SIG-M5 treated with dmso at 0.1 percent for 504 hours (cell line): Measurements from ENCODE around the gene ITSN2.
"Not testable (repeated sequence)": the region's sequence is repeated elsewhere in the genome, so short reads cannot be mapped to it uniquely, and the experiment has no call there.

Source experiments
- DNase-seq: peaks from one replicate; lab custom pipeline; 2025; ENCODE audit not compliant: unreplicated experiment; lab: John Stamatoyannopoulos, UW

ITSN2 gene

DNA sequence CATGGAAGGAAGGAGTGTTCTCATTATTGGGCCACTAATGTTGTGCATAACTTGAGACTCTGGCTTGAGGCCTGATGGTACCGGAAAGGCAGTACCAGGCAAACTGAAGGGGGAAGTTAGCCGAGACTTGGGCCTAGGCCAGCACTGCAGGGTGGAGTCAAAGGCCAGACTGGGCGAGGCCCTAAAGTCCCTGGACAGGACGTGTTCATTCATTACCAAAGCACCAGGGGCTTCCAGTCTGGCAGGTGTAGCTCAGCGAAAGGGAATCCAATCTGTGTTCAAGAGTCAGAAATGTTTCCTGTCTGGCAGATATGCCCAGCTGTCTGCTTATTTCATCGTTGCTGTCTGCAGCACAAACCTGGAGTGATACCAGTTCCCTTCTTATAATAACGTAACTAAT is 4.7 kb upstream of the ITSN2 start:
- DNase-seq: no peak

DNA sequence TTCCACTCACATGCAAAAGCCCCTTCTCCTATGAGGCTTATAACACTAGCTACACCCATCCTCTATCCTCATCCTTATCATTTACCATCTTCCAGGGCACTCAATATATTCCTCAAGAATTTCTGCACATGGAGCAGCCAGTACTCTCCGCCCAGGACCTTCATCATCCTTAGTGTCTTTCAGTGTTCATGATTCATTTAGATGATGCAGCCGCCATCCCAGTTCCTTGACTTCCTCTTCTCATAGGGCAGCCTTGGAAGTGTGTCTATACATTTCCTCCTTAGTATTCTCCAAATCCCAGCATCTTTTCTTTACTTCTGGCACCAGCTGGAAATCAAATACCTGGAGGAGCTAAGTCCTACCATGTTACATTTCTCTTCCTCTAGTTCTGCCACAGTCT is 3.0 kb upstream of the ITSN2 start:
- DNase-seq: no peak

DNA sequence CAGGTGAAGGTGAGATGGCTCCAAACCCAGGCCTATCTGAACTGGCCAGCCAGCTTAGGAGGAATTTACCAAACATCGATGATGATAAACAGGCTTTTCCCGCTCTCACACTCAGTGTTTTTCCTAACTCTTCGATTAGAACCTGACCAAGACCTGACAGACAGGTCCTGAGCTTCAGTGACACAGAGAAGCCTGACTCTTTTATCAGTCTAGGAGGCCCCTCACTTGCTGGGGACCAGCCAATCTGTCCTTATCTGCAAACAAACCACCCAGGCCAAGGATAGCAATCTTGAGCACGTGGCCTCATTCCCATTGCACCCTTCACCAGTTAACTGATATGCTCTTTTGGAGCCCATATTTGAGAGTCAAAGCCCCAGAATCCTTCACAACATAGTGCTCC is 1.9 kb upstream of the ITSN2 start:
- DNase-seq: no peak

DNA sequence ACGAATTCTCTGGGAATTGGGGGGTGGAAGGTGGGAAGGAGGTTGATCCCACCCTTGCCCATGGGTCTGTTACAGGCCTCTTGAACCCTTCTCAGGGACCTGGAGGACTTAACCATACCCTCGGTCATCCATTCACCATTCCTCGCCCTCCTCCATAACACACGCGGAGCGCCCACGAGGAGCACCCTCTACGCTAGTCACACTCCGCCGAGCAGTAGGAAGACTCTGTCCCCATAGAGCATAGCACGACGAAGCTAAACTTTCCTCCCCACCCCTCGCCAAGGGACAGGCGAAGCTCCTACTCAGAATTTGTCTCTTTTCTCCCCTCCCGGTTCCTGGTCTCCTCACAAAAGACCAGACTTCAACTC is 611 bp upstream of the ITSN2 start:
- DNase-seq: no peak

DNA sequence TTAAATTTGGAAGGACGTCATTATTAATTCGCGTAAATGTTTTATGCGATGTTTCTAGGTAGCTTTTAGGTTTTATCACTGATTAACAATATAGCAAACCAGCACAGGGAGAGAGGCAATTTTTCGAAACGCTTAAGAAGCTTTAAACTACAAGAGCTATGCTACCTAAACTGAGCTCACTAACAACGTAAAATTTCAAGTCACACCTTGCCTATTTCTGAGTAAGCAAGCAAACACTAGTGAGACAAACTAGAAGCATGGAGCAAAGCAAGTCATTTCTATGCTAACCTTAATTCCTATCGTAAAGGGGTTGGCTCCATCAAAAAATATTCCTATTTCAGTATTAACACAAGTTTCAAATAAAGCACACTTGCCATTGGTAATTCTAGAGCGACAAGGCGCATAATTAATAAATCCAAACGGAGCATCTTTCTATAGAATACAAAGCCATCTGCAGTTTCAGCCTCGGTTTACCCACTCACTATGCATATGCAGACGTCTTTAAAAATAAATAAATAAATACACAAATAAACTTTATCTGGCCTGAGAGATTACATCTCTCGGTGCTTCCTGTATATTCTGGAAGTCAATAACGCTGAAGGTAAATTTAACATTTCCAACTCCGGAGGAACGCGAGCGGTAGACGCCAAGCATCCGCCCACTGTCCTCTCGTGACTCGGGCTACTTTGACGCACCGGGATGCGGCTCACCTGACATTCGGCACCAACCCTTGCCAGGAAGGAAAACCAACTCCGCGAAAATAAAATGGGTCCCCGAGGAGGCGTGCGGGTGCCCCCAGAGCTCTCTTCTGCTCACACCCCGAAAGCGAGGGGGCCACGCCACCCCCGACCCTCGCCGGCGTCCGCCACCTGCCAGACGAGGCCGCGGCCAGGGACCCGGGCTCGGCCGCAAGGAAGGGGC is 947 bp downstream of the ITSN2 start:
- no peak for DNase-seq

DNA sequence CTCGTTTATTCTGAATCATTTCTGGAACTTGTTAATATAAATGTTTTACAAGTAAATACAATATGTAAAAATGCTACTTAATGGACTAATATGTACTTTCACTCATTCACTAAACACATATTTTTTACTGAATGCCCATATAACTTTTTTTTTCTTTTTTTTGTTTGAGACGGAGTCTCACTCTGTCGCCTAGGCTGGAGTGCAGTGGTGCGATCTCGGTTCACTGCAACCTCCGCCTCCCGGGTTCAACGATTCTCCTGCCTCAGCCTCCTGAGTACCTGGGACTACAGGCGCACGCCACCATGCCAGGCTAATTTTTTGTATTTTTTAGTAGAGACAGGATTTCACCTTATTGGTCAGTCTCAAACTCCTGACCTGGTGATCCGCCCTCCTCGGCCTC is 2.6 kb downstream of the ITSN2 start:
- not testable (repeated sequence) for DNase-seq

DNA sequence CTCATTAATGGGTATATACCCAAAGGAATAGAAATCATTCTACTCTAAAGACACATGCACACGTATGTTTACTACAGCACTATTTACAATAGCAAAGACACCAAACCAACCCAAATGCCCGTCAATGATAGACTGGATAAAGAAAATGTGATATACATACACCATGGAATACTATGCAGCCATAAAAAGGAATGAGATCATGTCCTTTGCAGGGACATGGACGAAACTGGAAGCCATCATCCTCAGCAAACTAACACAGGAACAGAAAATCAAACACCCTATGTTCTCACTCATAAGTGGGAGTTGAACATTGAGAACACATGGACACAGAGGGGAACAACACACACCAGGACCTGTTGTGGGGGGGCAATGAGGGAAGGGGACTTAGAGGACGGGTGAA is 3.2 kb downstream of the ITSN2 start:
- not testable (repeated sequence) for DNase-seq

DNA sequence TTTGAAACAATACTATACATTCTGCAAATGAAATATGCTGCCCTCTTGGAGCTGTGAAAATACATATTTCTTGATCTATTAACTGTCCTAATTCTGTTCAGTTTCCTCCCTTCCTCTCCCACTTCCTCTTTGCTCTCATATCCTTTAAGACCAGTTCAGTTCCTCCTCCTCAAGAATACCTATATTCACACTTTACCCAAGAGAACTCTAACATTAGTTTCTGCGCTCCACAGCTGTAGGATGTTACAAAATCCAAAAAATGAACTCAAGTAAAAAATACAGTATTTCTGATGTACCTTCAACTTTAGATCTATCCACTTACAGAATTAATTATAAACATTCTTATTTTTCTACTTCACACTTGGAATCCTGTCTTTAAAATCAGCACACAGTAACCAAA is 5.4 kb downstream of the ITSN2 start:
- DNase-seq: peak; percentile 89

DNA sequence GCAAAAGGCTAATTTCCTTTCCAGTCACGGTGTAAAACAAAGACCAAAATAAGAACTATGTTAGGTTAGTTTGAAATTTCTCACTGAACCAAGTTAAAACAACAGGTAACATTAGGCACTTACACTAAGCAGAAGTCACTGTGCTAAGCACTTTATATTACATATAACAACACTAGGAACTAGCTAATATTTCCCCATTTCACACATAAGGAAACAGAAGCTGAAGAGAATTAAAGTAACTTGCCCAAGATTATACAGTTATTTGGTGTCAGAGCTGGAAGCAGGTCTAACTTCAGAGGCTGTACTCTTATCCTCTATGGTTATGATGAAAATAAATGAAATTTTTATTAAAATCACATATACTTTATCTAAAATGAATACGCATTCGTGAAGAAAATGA is 5.9 kb downstream of the ITSN2 start:
- DNase-seq: no peak

DNA sequence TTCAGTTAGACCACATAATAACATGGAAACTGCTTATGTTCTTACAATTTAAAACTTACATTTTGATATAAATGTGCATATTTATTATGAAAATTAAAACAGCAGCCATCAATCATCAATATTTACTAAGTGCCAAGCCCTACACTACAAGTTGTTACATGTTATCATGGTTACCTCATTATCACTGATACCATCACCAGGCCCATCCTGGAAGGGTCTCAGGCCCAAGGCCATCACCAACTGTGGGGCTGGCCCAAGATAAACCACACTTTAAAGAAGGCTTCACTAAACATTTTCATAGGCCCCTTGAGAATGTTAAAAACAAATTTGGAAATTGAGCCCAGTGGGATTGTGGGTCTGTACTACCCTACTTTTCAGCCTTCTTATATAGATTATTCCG is 6.4 kb downstream of the ITSN2 start:
- DNase-seq: no peak

DNA sequence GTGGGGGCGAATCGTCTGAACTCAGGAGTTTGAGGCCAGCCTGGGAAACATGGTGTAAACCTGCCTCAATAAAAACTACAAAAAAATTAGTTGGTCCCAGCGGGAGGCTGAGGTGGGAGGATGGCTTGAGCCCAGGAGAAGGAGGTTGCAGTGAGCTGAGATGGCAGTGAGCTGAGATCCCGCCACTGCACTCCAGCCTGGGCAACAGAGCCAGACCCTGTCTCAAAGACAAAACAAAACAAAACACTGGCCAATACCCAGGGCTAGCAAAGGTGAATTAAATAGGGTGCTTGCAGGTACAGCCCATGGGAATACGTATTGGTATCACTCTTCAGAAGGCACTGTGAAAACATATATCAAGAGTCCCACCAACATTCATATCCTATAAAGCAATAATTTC is 7.0 kb downstream of the ITSN2 start:
- no peak for DNase-seq

DNA sequence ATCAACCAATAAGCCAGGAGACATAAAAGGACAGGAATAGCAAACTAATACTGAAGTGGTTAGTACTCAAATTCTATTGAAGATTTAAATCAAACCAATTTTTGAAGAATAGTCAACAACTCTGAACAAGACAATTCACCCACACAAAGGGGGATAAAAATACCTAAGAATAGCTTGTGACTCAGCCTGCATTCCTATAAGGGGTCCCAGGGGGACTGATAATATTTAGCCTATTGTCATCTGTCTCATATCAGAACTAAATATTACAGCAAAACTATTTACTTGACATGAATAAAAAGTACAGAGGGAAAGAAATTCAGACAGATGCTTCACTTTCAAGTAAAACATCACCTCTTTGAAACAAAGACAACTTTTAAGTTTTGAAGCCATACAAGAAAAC is 7.7 kb downstream of the ITSN2 start:
- no peak for DNase-seq

DNA sequence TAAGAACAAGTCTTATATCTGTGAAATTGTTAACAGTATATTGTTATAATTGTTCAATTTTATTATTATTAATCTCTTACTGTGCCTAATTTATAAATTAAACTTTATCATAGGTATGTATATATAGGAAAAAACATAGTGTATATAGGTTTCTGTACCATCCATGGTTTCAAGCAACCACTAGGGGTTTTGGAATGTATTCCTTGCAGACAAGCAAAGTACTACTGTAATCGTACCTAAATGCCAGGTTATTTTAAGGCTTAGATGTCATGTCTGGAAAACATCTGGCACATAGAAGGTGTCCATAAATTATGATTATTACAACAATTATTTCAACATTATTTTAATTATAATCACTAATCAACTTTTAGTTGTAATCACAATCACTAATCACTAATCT is 8.4 kb downstream of the ITSN2 start:
- no peak for DNase-seq

DNA sequence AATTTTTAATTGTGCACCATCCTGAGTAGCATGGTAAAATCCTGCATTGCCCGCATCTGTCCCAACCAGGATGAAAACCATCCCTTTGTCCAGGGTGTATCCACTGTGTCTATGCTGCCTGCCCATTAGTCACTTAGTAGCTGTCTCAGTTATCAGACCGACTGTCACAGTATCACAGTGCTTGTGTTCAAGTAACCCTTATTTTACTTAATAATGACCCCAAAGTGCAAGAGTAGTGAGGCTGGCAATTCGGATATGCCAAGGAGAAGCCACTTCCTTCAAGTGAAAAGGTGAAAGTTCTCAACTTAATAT is 8.8 kb downstream of the ITSN2 start:
- no peak for DNase-seq

DNA sequence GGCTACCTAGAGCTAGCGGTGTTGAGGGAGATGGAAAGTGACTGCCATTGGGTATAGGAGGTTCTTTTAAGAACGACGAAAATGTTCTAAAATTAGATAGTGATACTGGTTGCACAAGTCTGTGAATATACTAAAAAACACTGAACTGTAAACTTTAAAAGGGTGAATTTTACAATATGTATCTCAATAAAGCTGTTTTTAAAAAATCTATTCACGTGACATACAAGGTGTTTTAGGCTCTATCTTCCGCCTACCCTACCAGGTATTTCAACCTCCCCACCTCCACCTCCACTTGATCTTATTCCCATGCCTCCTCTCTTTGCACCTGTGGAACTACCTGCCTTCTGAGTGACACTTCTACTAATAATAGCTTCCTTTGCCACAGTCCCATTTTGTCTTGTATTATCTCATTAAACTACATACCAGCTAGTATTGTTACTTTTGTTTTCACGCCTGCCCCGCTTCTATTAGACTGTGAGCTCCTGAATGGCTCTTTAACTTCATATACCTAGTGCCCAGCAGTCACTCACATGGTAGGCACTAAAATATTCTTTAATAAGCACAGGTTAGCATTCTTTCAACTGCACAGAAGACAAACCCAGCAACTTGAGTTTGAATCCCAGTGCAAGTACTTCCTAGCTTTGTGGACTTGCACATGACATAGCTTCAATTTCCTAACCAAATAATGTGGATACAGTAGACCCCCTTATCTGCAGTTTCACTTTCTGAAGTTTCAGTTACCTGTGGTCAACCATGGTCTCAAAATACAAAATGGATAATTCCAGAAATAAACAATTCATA is 9.3 kb downstream of the ITSN2 start:
- DNase-seq: no peak

DNA sequence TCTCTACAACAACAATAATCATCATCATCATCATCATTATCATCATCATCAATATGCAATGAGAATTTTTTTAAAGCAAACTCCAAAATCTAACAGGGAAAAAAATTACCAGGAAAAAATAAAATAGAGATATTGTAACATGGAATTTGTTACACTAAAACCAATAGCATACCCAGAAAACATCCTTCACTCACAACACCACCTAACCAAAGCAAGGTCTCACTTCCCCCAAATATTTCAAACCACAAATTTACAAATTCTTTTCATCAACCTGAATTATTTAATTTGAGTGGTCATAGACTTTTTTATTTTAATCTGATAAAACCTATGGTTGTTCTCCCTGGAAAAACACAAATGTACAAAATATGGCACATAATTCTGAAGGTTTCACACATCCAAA is 11.2 kb downstream of the ITSN2 start:
- DNase-seq: no peak

DNA sequence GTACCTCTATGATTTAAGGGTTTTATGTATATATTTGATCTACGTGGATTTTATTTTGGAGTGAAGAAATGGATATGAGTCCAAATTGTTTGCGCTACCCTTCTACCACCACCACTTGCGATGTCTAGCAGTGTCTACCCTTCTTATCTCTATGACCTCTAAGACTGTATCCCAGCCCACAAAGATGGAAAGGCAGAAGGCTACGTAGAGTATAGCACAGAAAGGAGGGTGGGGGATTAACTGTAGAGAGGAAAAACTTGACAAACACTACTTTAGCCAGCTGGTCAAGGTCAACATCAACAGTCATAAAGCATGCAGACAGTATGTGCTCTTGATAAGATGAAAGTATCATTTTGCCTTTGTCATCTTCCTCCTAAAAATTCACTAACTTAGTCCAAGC is 14.4 kb downstream of the ITSN2 start:
- DNase-seq: no peak

DNA sequence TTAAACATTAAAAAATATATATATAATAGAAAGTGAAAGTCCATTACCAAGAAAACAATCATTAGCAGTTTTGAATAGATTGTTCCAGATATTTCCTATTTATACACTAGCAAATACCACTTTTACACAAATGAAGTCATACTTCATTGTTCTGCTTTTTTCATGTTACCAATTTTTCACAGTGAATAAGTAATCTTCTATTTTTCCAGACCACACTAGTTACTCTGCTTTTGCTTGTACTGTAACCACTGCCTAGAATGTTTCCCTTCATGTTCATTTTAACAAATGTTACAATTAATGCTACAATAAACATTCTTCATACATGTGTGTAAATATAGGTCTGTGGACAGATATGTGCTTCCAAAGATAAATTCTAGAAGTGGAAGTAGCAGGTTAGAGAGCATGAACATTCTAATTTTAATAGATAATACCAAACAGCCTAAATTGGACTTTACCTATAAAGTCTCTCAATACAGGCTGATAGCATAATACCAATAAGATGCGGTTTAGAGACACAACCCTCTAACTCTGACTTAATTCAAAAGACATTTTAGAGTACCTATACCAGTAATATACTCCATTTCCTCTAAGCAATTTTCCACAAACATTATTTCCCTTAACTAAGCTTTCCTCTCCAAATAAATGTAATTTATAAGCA is 17.0 kb downstream of the ITSN2 start:
- no peak for DNase-seq

DNA sequence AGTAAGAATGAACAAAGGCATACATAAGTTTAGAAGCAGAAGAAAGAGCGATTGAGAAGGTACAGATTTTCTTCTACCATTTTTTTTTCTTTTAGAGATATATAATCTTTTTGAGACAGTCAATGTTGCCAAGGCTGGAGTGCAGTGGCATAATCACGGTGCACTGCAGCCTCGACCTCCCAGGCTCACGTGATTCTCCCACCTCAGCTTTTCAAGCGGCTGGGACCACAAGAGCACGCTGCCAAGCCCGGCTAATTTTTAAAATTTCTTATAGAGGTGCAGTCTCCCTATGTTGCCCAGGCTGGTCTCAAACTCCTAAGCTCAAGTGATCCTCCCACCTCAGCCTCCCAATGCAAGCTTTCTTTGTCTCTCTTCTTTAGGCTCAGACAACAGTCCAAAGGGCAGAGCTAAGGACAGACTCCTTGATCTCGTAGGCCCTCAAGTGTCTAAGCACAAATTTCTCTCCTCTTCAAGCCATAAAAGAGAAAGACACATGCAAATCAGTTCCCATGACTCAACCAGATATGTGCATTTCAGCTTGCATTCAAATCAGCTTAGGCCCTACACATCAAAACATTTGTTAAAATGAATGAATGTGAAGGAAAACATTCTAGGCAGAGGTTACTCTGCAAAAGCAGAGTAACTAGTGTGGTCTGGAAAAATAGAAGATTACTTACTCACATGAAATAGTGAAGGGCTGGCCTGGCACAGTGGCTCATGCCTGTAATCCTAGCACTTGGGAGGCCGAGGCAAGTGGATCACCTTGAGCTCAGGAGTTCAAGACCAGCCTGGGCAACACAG is 18.0 kb downstream of the ITSN2 start:
- DNase-seq: no peak

DNA sequence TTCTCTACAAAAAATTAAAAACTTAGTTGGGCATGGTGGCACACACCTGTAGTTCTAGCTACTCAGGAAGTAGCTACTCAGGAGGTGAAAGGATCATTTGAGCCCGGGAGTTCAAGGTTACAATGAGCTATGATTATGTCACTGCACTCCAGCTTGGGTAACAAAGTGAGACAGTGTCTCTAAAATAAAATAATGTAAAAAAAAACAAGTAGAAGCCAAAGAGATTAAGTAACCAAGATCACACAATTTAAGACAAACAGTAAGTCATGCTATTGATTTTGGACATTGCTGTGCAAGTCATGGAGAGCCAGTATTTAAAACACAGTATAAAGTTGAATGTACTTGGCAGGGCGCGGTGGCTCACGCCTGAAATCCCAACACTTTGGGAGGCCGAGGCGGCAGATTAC is 20.5 kb downstream of the ITSN2 start:
- no peak for DNase-seq

DNA sequence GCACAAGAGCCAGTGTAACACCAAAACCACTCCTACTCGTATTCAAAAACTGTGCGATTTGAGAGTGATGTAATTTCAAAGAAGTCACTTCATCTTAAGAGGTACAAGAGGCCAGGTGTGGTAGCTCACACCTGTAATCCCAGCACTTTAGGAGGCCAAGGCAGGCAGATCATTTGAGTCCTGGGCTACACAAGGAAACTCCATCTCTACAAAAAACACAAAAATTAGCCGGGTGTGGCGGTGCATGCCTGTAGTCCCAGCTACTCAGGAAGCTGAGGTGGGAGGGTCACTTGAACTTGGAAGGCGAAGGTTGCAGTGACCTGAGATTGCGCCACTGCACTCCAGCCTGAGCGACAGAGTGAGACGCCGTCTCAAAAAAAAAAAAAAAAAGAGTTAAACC is 21.2 kb downstream of the ITSN2 start:
- DNase-seq: not testable (repeated sequence)
